ENCODE measurements around the gene SCO2.
"Not testable (repeated sequence)": the region's sequence is repeated elsewhere in the genome, so short reads cannot be mapped to it uniquely, and the experiment has no call there.

The SCO2 gene

GRCh38 chr22:50544746-50545253, 19.4 kb upstream of the SCO2 start:
- H3K4me3 ChIP-seq (replicated peaks; ENCODE audit: low read depth, low read length): no peak overlapping the region
- H3K27me3 ChIP-seq (replicated peaks; ENCODE audit: control insufficient read depth, insufficient read depth, low read length): no peaks in the 10 kb centered on the region
- DNase-seq (ENCODE audit: extremely low read depth, insufficient read length): no peak
- no peaks in the 10 kb centered on the region for H3K36me3 ChIP-seq (ENCODE audit: control insufficient read depth, insufficient read depth, low read length)
- TF ChIP-seq, protein P1, sequence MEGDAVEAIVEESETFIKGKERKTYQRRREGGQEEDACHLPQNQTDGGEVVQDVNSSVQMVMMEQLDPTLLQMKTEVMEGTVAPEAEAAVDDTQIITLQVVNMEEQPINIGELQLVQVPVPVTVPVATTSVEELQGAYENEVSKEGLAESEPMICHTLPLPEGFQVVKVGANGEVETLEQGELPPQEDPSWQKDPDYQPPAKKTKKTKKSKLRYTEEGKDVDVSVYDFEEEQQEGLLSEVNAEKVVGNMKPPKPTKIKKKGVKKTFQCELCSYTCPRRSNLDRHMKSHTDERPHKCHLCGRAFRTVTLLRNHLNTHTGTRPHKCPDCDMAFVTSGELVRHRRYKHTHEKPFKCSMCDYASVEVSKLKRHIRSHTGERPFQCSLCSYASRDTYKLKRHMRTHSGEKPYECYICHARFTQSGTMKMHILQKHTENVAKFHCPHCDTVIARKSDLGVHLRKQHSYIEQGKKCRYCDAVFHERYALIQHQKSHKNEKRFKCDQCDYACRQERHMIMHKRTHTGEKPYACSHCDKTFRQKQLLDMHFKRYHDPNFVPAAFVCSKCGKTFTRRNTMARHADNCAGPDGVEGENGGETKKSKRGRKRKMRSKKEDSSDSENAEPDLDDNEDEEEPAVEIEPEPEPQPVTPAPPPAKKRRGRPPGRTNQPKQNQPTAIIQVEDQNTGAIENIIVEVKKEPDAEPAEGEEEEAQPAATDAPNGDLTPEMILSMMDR (IDR thresholded peaks at IDR 0.05; ENCODE audit: insufficient read depth, low read length, poor library complexity, severe bottlenecking): no peak

DNA sequence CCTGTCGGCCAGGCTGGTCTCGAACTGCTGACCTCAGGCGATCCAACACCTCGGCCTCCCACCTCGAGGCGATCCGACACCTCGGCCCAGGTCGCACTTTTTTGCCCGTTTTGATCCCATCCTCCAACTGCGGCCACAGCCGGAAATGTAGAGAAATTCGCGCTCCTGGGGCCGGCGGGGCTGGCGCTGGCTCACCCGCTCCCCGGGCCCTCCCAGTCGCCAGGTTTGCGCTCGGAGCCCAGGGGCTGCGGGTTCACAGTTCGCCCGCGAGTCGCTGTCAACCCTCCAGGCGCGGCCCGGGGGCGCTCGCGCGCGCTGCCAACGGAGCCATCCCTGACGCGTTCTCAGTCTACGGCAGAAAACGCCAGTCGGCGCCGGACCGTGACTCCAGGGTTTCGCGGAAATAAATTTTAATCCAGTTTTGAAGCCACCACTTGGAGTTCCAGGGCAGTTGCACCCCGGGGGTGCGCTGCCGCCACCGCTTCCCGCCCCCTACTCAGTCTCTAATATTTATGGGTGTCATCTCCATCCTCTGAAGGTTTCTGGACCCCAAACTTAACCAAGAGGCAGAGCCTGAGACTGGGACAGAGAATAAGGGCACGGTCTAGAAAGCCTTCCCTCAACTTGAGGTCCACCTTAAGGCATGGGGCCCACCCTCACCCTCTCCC, 18.8 kb upstream of the SCO2 start:
- peak; percentile 89 for DNase-seq (ENCODE audit: extremely low read depth, insufficient read length)
- no peaks in the 10 kb centered on the region for H3K27me3 ChIP-seq (replicated peaks; ENCODE audit: control insufficient read depth, insufficient read depth, low read length)
- TF ChIP-seq, protein P1 (IDR thresholded peaks at IDR 0.05; ENCODE audit: insufficient read depth, low read length, poor library complexity, severe bottlenecking): peak; percentile 74
- H3K36me3 ChIP-seq (ENCODE audit: control insufficient read depth, insufficient read depth, low read length): no peaks in the 10 kb centered on the region
- no peak overlapping the region for H3K4me3 ChIP-seq (replicated peaks; ENCODE audit: low read depth, low read length)

DNA sequence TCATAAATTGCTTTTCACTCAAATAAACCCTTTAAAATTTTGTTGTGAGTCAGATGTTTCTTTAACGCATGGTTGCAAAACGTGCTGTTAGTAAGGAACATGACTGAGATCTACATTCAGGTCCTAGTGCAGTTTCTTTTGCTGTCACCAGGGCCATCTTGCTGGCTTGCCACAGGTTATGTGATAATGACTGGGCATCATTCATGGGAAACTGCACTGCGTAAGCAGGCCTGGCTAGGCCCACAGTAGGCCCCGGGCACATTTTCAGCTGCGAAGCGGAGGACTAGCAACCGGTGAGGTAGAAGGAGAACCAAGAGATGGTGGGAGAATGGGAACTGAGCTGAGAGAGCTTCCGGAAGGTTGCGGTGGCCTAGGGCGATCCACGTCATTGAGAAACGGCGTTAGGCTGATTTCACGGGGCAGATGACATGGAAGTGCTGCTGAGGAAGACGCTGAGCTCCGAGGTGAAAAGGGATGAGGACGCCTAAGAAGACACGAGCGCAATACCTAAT, 17.1 kb upstream of the SCO2 start:
- H3K4me3 ChIP-seq (replicated peaks; ENCODE audit: low read depth, low read length): peak overlapping the region; percentile 54
- no peaks in the 10 kb centered on the region for H3K36me3 ChIP-seq (ENCODE audit: control insufficient read depth, insufficient read depth, low read length)
- no peaks in the 10 kb centered on the region for H3K27me3 ChIP-seq (replicated peaks; ENCODE audit: control insufficient read depth, insufficient read depth, low read length)
- TF ChIP-seq, protein P1 (IDR thresholded peaks at IDR 0.05; ENCODE audit: insufficient read depth, low read length, poor library complexity, severe bottlenecking): no peak
- DNase-seq (ENCODE audit: extremely low read depth, insufficient read length): peak; percentile 86

DNA sequence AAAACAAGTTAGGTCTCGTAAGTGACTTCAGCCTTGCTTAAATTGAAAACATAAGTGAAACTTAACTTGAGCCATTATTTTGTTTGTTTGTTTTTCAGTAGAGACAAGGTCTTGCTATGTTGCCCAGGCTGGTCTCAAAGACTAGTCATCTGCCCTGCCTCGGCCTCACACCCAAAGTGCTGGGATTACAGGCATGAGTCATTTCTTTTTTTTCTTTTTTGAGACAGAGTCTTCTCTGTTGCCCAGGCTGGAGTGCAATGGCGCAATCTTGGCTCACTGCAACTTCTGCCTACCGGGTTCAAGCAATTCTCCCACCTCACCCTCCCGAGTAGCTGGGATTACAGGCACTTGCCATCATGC, 16.2 kb upstream of the SCO2 start:
- peak; percentile 71 for DNase-seq (ENCODE audit: extremely low read depth, insufficient read length)
- not testable (repeated sequence) for H3K27me3 ChIP-seq (replicated peaks; ENCODE audit: control insufficient read depth, insufficient read depth, low read length); H3K36me3 ChIP-seq (ENCODE audit: control insufficient read depth, insufficient read depth, low read length)
- H3K4me3 ChIP-seq (replicated peaks; ENCODE audit: low read depth, low read length): peak overlapping the region; percentile 54

DNA sequence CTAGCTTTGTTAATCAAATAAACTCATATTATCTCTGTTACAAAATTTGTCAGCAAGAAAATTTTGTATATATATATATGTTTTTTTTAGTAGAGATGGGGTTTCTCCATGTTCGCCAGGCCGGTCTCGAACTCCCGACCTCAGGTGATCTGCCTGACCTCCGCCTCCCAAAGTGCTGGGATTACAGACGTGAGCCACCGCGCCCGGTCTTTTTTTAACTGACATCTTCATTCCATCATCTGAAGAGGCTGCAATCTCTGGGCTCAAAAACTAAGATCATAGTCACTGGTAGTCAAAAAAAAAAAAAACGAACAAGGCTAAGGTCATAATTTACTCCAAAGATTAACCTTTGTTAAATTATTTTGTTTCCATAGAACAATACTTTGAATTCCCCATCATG, 15.0 kb upstream of the SCO2 start:
- no peaks in the 10 kb centered on the region for H3K36me3 ChIP-seq (ENCODE audit: control insufficient read depth, insufficient read depth, low read length)
- TF ChIP-seq, protein P1 (IDR thresholded peaks at IDR 0.05; ENCODE audit: insufficient read depth, low read length, poor library complexity, severe bottlenecking): no peak
- H3K27me3 ChIP-seq (replicated peaks; ENCODE audit: control insufficient read depth, insufficient read depth, low read length): no peaks in the 10 kb centered on the region
- no peak for DNase-seq (ENCODE audit: extremely low read depth, insufficient read length)
- H3K4me3 ChIP-seq (replicated peaks; ENCODE audit: low read depth, low read length): no peak overlapping the region

DNA sequence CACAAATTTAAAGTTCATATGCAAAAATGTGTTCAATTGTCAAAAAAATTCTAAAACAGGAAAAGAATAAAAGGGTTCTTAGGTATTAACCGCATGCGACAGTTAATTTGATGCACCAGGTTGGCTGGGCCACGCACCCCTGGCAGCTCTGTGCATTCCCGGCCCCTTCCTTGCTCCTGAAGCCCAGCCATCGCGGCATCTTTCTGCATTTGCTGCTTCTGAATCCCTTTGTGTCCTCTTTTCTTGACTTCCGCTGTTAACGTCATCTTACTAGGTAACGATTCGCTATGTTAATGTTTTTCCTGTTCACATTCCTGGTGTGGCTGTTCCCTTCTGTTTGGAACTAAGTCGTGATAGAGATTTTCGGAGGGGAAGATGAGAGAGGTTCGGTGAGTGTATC, 12.4 kb upstream of the SCO2 start:
- no peaks in the 10 kb centered on the region for H3K27me3 ChIP-seq (replicated peaks; ENCODE audit: control insufficient read depth, insufficient read depth, low read length)
- no peak for DNase-seq (ENCODE audit: extremely low read depth, insufficient read length)
- TF ChIP-seq, protein P1 (IDR thresholded peaks at IDR 0.05; ENCODE audit: insufficient read depth, low read length, poor library complexity, severe bottlenecking): no peak
- no peak overlapping the region for H3K4me3 ChIP-seq (replicated peaks; ENCODE audit: low read depth, low read length)
- H3K36me3 ChIP-seq (ENCODE audit: control insufficient read depth, insufficient read depth, low read length): no peaks in the 10 kb centered on the region

Data from GM06990 (cell line).